Measurements from ENCODE around the gene NUMBL. TPM values are rescaled to one million over a fixed set of nuclear protein-coding genes. Genes with fewer than 3 reads are reported as not detected.
"Not testable (repeated sequence)": the region's sequence is repeated elsewhere in the genome, so short reads cannot be mapped to it uniquely, and the experiment has no call there.

NUMBL gene
- total and polyA plus RNA-seq, 9 of the 15 experiments (the other 6 are each of a cell fraction or from before 2014, with no cell fraction given) = 0.39 to 38.6 (median 6.6) TPM

- H3K9ac ChIP-seq (ENCODE audit: insufficient read depth in 1 of 2, low read depth in 2 of 2, low read length in 2 of 2); H3K27me3 ChIP-seq (ENCODE audit: control insufficient read depth in 2 of 2, insufficient read depth in 2 of 2, low read length in 2 of 2); H3K9me1 ChIP-seq (ENCODE audit: control insufficient read depth, insufficient read depth, low read length); CTCF ChIA-PET (ENCODE audit: low intra/inter-chr PET ratio); H3K27ac ChIP-seq (ENCODE audit: extremely low read depth, low read depth, low read length); H3K9me3 ChIP-seq (replicated peaks; ENCODE audit: control insufficient read depth, insufficient read depth, low read depth, low read length); in situ Hi-C loops (cut with MboI); H3K4me1 ChIP-seq (replicated peaks in 1 of 2; ENCODE audit: control insufficient read depth in 2 of 2, insufficient read depth in 2 of 2, low read length in 2 of 2); H3K4me3 ChIP-seq; H3K4me2 ChIP-seq (ENCODE audit: insufficient read depth, low read length); H3K36me3 ChIP-seq (ENCODE audit: control insufficient read depth, insufficient read depth, low read length); H3K79me2 ChIP-seq (ENCODE audit: control insufficient read depth, insufficient read depth, low read length); H4K20me1 ChIP-seq (replicated peaks; ENCODE audit: control insufficient read depth, insufficient read depth, low read length); intact Hi-C loops (cut with micrococcal nuclease); BruUV-seq (replicated peaks): not testable (repeated sequence)
- FAIRE-seq = peak; percentile 52
- 64% methylated on average over 8 of the region's 9 CpGs for WGBS (ENCODE audit: insufficient coverage, low coverage, missing lambda C conversion rate)
- ATAC-seq = peak; percentile 92
- POLR2A ChIA-PET = interaction anchor here (0.7 to 1.4 kb wide), 3 partner anchors 10 to 24 kb away, joined by 3 to 6 read pairs (median 3); no protein-coding TSS in a partner anchor
- peak overlapping the region; percentile 72 for H2AFZ ChIP-seq (ENCODE audit: low read depth, low read length)
- peak; percentile 64 to 85 (median 74) for DNase-seq (ENCODE audit: extremely low read depth in 1 of 4, low spot score in 3 of 4)
- TF ChIP-seq MNT (conservative IDR thresholded peaks at IDR 0.05) (peak in 1 of 2 experiments; percentile 48; a peak in 1 of 4 replicates), CBFA2T2 (conservative IDR thresholded peaks at IDR 0.05) (peak; percentile 68), MAX (CRISPR knock-in tag; IDR thresholded peaks at IDR 0.05) (peak; percentile 36; the same call in 1 of the 2 replicates), ASH1L (IDR thresholded peaks at IDR 0.05; ENCODE audit: borderline replicate concordance, low read depth, partially characterized antibody) (peak; percentile 83), CBX3 (IDR thresholded peaks at IDR 0.05; ENCODE audit: borderline replicate concordance in 1 of 2, low read length in 2 of 2) (peak in 1 of 2 experiments; percentile 41; a peak in 1 of 3 replicates), E2F6 (IDR thresholded peaks at IDR 0.05; ENCODE audit: borderline replicate concordance in 1 of 2, extremely low read depth in 1 of 2, insufficient read depth in 1 of 2, insufficient read length in 1 of 2, low read depth in 1 of 2, low read length in 1 of 2, poor library complexity in 1 of 2, severe bottlenecking in 1 of 2) (peak; percentile 21 to 49), RAD51 (IDR thresholded peaks at IDR 0.05; ENCODE audit: borderline replicate concordance, low read depth) (peak; percentile 96), NFYB (IDR thresholded peaks at IDR 0.05; ENCODE audit: extremely low read depth, insufficient read length) (peak; percentile 100), CC2D1A (IDR thresholded peaks at IDR 0.05) (peak; percentile 48; the same call in 1 of the 2 replicates), USF1 (CRISPR knock-in tag; IDR thresholded peaks at IDR 0.05) (peak; percentile 99)
Observed at GRCh38 chr19:40649903-40650675, 40.4 kb downstream of the NUMBL start.

Measured in K562 (cell line).